ENCODE results near the gene NLRX1. TPM values are rescaled to one million over a fixed set of nuclear protein-coding genes. Genes with fewer than 3 reads are reported as not detected.
A peak's percentile ranks its signal among the peaks of the same experiment; 100 is the strongest.

Gene NLRX1
- total RNA-seq, 1 donor from 2014 or later: 11.5 TPM

DNA sequence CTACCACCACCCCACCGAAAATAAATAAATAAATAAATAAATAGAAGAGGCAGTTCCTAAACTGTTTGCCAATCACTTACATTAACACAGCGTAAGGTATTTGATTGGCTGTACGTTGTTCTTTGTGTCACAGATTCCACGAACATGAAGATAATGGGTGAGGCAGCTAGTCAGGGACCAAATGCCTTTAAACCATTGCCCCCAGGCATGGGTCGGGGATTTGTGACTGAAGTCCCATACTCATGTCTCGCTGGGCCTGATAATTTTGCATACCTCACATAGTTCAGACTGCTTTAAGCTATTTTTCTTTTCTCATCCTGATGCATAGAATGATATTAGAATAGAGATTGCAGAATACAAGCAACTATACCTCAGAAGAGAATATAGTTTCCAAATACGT lies 34.0 kb downstream of the NLRX1 start:
- Mint-ChIP-seq H3K4me1 (ENCODE audit: unreplicated experiment) (peaks cover 10% of the 10 kb centered on the region), H3K9me3 (no peaks in the 10 kb centered on the region), H3K4me3 (no peak overlapping the region), H3K27me3 (no peaks in the 10 kb centered on the region), H3K27ac (no peak overlapping the region), H3K36me3 (no peaks in the 10 kb centered on the region)
- no peak for DNase-seq (ENCODE audit: extremely low spot score, unreplicated experiment)
- TF ChIP-seq, protein P1, sequence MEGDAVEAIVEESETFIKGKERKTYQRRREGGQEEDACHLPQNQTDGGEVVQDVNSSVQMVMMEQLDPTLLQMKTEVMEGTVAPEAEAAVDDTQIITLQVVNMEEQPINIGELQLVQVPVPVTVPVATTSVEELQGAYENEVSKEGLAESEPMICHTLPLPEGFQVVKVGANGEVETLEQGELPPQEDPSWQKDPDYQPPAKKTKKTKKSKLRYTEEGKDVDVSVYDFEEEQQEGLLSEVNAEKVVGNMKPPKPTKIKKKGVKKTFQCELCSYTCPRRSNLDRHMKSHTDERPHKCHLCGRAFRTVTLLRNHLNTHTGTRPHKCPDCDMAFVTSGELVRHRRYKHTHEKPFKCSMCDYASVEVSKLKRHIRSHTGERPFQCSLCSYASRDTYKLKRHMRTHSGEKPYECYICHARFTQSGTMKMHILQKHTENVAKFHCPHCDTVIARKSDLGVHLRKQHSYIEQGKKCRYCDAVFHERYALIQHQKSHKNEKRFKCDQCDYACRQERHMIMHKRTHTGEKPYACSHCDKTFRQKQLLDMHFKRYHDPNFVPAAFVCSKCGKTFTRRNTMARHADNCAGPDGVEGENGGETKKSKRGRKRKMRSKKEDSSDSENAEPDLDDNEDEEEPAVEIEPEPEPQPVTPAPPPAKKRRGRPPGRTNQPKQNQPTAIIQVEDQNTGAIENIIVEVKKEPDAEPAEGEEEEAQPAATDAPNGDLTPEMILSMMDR (conservative IDR thresholded peaks at IDR 0.05): no peak

DNA sequence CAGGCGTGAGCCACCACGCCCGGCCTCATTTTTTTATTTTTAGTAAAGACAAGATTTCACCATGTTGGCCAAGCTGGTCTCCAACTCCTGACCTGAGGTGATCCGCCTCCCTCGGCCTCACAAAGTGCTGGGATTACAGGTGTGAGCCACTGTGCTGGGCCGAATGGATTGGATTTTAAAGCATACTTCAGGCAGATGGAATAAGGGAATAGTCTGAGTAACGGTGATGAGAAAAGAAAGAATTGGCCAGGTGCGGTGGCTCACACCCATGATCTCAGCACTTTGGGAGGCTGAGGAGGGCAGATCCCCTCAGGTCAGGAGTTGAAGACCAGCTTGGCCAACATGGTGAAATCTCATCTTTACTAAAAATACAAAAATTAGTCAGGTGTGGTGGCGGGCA lies 35.5 kb downstream of the NLRX1 start:
- DNase-seq (ENCODE audit: extremely low spot score, unreplicated experiment): no peak
- TF ChIP-seq, protein P1 (conservative IDR thresholded peaks at IDR 0.05): no peak
- Mint-ChIP-seq H3K27ac (no peak overlapping the region), H3K27me3 (no peaks in the 10 kb centered on the region), H3K4me1 (ENCODE audit: unreplicated experiment) (peaks cover 13% of the 10 kb centered on the region), H3K36me3 (no peaks in the 10 kb centered on the region), H3K9me3 (no peaks in the 10 kb centered on the region), H3K4me3 (no peak overlapping the region)

DNA sequence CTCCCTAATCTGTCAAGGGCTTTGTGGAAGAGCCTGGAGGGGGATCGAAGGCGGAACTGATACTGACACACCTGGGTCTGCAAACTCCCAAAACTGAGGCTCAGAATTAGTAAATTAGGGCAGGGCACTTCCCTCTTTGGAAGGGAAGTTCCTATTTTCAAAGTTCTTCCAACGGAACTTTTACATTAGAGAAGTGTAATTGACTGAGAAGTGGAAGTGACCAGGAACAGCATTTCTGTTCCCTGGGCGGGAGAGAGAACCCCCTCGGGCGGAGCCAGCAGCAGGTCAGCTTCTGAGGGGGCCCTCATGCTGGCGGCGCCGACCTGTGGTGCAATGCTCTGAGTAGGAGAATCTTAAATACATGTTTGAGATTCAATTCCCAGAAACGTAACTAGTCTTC lies 36.6 kb downstream of the NLRX1 start:
- no peak for DNase-seq (ENCODE audit: extremely low spot score, unreplicated experiment)
- H3K27me3 Mint-ChIP-seq: no peaks in the 10 kb centered on the region
- H3K9me3 Mint-ChIP-seq: no peaks in the 10 kb centered on the region
- no peaks in the 10 kb centered on the region for H3K36me3 Mint-ChIP-seq
- TF ChIP-seq, protein P1 (conservative IDR thresholded peaks at IDR 0.05): no peak
- peaks cover 13% of the 10 kb centered on the region for H3K4me1 Mint-ChIP-seq (ENCODE audit: unreplicated experiment)
- peak overlapping the region; percentile 81 for H3K4me3 Mint-ChIP-seq
- H3K27ac Mint-ChIP-seq: peak overlapping the region; percentile 69

DNA sequence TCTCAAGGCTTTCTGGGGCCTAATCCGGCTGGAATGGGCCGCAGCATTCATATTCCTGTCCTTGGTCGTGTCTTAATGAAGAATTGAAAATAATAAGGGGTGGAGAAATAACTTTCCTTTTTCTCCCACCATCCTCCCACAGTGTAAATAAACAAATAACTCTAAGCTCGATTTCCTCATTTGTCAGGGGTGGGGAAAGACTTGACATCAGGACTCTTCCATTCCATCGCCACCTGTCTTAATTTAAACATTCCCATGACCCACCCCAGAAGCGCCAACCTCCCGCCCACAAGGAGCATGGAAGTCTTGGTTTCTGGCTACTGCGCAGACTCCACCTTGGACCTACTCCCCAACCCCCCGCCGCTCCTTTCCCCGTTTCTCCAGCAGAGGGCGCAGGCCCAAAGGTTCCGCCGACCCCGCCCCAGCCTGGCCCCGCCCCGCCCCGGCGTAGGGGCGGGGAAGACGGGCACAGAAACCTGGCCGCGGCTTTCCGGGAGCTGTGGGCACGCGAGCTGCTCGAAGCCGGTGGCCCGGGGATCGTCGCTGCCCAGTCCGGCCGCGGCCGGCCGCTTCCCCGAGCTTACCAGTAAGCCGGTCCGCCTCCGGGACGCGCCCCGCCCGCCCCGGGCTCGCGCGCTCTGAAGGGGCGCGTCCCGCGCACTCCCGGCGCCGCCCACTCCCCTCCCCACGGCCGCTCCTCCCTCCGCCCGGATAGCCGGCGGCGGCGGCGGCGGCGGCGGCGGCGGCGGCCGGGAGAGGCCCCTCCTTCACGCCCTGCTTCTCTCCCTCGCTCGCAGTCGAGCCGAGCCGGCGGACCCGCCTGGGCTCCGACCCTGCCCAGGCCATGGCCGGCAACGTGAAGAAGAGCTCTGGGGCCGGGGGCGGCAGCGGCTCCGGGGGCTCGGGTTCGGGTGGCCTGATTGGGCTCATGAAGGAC lies 37.3 kb downstream of the NLRX1 start, which contains the start of gene CBL:
Gene CBL, plus strand, starts transcription at position 766 of the 937 bp plus-strand sequence. Its CDS starts 79 bp downstream, at position 845.
- Mint-ChIP-seq H3K9me3 (no peaks in the 10 kb centered on the region), H3K4me1 (ENCODE audit: unreplicated experiment) (peaks cover 13% of the 10 kb centered on the region), H3K27ac (peak within 1 kb of the TSS; percentile 97), H3K4me3 (peak within 1 kb of the TSS; percentile 99), H3K36me3 (no peaks in the 10 kb centered on the region), H3K27me3 (no peaks in the 10 kb centered on the region)
- TF ChIP-seq, protein P1 (conservative IDR thresholded peaks at IDR 0.05): peak; percentile 98
- peak; percentile 96 for DNase-seq (ENCODE audit: extremely low spot score, unreplicated experiment)

DNA sequence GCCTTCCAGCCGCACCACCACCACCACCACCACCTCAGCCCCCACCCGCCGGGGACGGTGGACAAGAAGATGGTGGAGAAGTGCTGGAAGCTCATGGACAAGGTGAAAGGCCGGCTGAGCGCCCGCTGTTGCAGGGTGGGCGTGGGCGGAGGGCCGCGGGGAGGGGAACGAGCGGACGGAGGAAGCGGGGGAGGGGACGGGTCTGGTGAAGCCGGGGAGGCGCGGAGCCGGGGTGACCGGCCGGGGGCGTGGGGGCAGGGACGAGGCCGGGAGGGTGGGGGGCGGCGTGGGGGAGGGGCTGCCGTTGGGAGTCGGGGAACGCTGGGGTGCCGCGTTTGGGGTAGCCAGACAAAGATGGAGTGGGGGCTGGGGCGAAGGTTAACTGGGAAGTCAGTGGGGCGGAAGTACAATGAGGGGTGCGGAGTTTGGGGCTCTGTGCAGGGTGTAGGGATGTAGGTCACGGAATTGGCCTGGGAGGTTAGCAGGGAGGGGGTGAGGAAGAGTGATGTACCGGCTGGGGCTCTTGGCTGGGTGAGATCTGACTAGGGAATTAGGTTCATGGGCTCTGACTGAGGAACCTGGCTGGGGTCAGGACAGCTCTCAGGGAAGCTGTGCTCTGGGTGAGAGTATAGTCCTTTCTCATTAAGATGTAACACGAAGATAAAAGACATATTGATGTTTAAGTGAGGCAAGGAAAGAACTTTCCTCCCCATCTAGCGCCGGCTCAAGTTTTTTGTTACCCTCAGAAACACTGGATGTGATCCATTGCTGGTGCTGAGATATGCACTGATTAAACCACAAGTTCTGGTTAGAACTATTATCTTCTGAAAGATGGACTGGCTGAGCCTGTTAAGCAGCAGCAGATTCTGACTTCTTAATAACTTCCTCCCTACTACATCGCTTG lies 38.2 kb downstream of the NLRX1 start:
- Mint-ChIP-seq H3K9me3 (no peaks in the 10 kb centered on the region), H3K27me3 (no peaks in the 10 kb centered on the region), H3K27ac (peak overlapping the region; percentile 97), H3K4me3 (peak overlapping the region; percentile 99), H3K36me3 (no peaks in the 10 kb centered on the region), H3K4me1 (ENCODE audit: unreplicated experiment) (peaks cover 13% of the 10 kb centered on the region)
- TF ChIP-seq, protein P1 (conservative IDR thresholded peaks at IDR 0.05): no peak
- DNase-seq (ENCODE audit: extremely low spot score, unreplicated experiment): peak; percentile 78
